SH-SY5Y (cell line): ENCODE results near the gene EVI5L.

Experiments
- GATA2 ChIP-seq: IDR thresholded peaks from 2 replicates; pipeline ENCODE4 v1.6.1; 2011; ENCODE audit warnings: mild to moderate bottlenecking, low read depth, low read length
- GATA3 ChIP-seq: IDR thresholded peaks from 2 replicates; pipeline ENCODE4 v1.6.1; 2011; ENCODE audit warnings: low read depth, mild to moderate bottlenecking, low read length, moderate library complexity

The EVI5L gene

GRCh38 chr19:7879111-7879807 lies 49.2 kb downstream of the EVI5L start:
- TF ChIP-seq GATA3 (no peak), GATA2 (no peak)

GRCh38 chr19:7879836-7880235 lies 49.8 kb downstream of the EVI5L start:
- no peak for TF ChIP-seq GATA3
- TF ChIP-seq GATA2, result no peak

- TF ChIP-seq GATA3 (no peak), GATA2 (no peak)
Observed at GRCh38 chr19:7881910-7882309, 51.9 kb downstream of the EVI5L start.

GRCh38 chr19:7883105-7883504 lies 53.1 kb downstream of the EVI5L start:
- TF ChIP-seq GATA3 (no peak), GATA2 (no peak)

GRCh38 chr19:7883796-7884570 lies 54.0 kb downstream of the EVI5L start:
- no peak for TF ChIP-seq GATA2
- TF ChIP-seq GATA3, result no peak

- no peak for TF ChIP-seq GATA3
Observed at GRCh38 chr19:7885818-7886217, 55.8 kb downstream of the EVI5L start.

- TF ChIP-seq GATA3 (no peak), GATA2 (no peak)
Observed at GRCh38 chr19:7887408-7888144, 57.6 kb downstream of the EVI5L start.

- no peak for TF ChIP-seq GATA2
- no peak for TF ChIP-seq GATA3
Observed at GRCh38 chr19:7888145-7888825, 58.3 kb downstream of the EVI5L start, which contains the start of gene LRRC8E. LRRC8E (plus strand) TSS chr19:7888510; CDS start chr19:7895604, 7,094 bp downstream.

GRCh38 chr19:7888826-7889217 lies 58.8 kb downstream of the EVI5L start:
- TF ChIP-seq GATA3 (no peak), GATA2 (no peak)

GRCh38 chr19:7894612-7895309 lies 64.7 kb downstream of the EVI5L start:
- TF ChIP-seq GATA3, result no peak
- TF ChIP-seq GATA2, result no peak

- TF ChIP-seq GATA2 (no peak), GATA3 (no peak)
Observed at GRCh38 chr19:7895565-7895964, 65.5 kb downstream of the EVI5L start.

- TF ChIP-seq GATA3, result no peak
- no peak for TF ChIP-seq GATA2
Observed at GRCh38 chr19:7897292-7897691, 67.3 kb downstream of the EVI5L start.

- TF ChIP-seq GATA2 (no peak), GATA3 (no peak)
Observed at GRCh38 chr19:7898967-7899366, 68.9 kb downstream of the EVI5L start.
